Fibroblast of lung (primary cell): ENCODE results near the gene MAGEC3.

ENCODE experiments used
- CTCF ChIP-seq, 2 donors: IDR thresholded peaks in 1 of 2; conservative IDR thresholded peaks in 1 of 2; 1 replicate in 1 of 2; 2 replicates in 1 of 2; pipeline ENCODE4 v1.5.1; 2011 to 2012; ENCODE audit warnings: low read length in 2 of 2, control low read depth in 1 of 2, inconsistent platforms in 1 of 2, low read depth in 1 of 2, mild to moderate bottlenecking in 1 of 2
- EZH2 ChIP-seq: IDR thresholded peaks from 2 replicates; pipeline ENCODE4 v1.5.1; 2012; ENCODE audit warnings: low read length, control low read depth, mild to moderate bottlenecking; ENCODE audit errors: missing control alignments

- TF ChIP-seq EZH2 (no peak), CTCF (conservative IDR thresholded peaks at IDR 0.05 in 1 of 2, IDR thresholded peaks at IDR 0.05 in 1 of 2; ENCODE audit: low read depth in 1 of 2, low read length in 2 of 2) (no peak)
Measured at GRCh38 chrX:141894733-141895132, 56.6 kb downstream of the MAGEC3 start.
